PC-9 (cell line): ENCODE measurements around the gene ZSCAN5A.
"Not testable (repeated sequence)": the region's sequence is repeated elsewhere in the genome, so short reads cannot be mapped to it uniquely, and the experiment has no call there.

Experiments used
- EZH2 ChIP-seq: fragments of 200-600 bp; sonication (generic); IDR thresholded peaks from 2 replicates; pipeline ENCODE4 v1.8.0; 2017; ENCODE audit warnings: antibody characterized with exemption, low read depth
- TF ChIP-seq, protein P1 (sequence below): fragments of 200-600 bp; sonication (generic); conservative IDR thresholded peaks from 2 replicates; pipeline ENCODE4 v1.6.1; 2017; ENCODE audit warnings: mixed run types, antibody characterized with exemption, mild to moderate bottlenecking, moderate library complexity

DNA sequence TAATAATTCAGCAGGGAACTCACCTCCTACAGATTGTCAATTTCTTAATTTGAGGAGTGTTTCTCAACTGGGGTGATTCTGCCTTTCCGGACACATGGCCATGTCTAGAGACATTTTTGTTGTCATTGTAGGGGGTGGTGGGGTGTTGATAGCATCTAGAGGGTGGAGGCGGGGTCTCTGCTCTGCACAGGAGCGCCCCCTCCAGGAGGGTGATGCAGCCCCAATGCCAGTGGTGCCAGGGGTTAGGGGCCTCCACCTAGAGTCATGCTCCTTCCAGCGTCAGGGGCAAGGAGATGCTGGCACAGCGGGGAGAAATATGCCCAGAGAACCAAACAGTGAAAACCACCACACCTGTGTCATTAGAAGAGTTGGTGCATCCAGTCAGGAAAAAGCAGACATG is 107.1 kb downstream of the ZSCAN5A start:
- TF ChIP-seq EZH2, result not testable (repeated sequence)
- TF ChIP-seq, protein P1, sequence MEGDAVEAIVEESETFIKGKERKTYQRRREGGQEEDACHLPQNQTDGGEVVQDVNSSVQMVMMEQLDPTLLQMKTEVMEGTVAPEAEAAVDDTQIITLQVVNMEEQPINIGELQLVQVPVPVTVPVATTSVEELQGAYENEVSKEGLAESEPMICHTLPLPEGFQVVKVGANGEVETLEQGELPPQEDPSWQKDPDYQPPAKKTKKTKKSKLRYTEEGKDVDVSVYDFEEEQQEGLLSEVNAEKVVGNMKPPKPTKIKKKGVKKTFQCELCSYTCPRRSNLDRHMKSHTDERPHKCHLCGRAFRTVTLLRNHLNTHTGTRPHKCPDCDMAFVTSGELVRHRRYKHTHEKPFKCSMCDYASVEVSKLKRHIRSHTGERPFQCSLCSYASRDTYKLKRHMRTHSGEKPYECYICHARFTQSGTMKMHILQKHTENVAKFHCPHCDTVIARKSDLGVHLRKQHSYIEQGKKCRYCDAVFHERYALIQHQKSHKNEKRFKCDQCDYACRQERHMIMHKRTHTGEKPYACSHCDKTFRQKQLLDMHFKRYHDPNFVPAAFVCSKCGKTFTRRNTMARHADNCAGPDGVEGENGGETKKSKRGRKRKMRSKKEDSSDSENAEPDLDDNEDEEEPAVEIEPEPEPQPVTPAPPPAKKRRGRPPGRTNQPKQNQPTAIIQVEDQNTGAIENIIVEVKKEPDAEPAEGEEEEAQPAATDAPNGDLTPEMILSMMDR, result not testable (repeated sequence)
